Kidney (tissue), 14 donors: Measurements from ENCODE around the gene DNAI1. TPM values are rescaled to one million over a fixed set of nuclear protein-coding genes. Genes with fewer than 3 reads are reported as not detected.

ENCODE experiments used
- DNase-seq, 5 donors: peaks; one replicate each; pipeline ENCODE4 v3.0.0-alpha.2; 2013 to 2020
- FAIRE-seq: peaks from 2 replicates; lab custom pipeline; 2012; peaks lifted over from hg19 to GRCh38; lab: Jason Lieb, UNC
- H3K27ac ChIP-seq, 2 donors: one replicate each; pipeline ENCODE4 v1.7.0; 2013; ENCODE audit warnings: low read depth in 2 of 2, low read length in 2 of 2, inconsistent platforms in 1 of 2
- H3K27me3 ChIP-seq: one replicate; pipeline ENCODE4 v1.7.1; 2013; ENCODE audit warnings: low read length, inconsistent platforms; ENCODE audit not compliant: control insufficient read depth, insufficient read depth
- H3K36me3 ChIP-seq, 3 donors: one replicate each; pipeline versions ENCODE4 v1.7.0 to v1.7.1; 2013; ENCODE audit warnings: low read length in 3 of 3, control low read depth in 1 of 3, inconsistent platforms in 1 of 3; ENCODE audit not compliant: insufficient read depth in 3 of 3, control insufficient read depth in 2 of 3
- H3K4me1 ChIP-seq, 3 donors: one replicate each; pipeline versions ENCODE4 v1.7.0 to v1.7.1; 2013; ENCODE audit warnings: low read length in 3 of 3, inconsistent platforms in 1 of 3, low read depth in 1 of 3; ENCODE audit not compliant: control insufficient read depth in 2 of 3, insufficient read depth in 2 of 3
- H3K4me3 ChIP-seq, 3 donors: one replicate each; pipeline versions ENCODE4 v1.7.0 to v1.8.1; 2013; ENCODE audit warnings: low read length in 3 of 3, control low read depth in 1 of 3, inconsistent platforms in 1 of 3
- H3K9ac ChIP-seq, 3 donors: one replicate each; pipeline versions ENCODE4 v1.7.0 to v1.7.1; 2013; ENCODE audit warnings: low read length in 3 of 3, control low read depth in 1 of 3, inconsistent platforms in 1 of 3
- H3K9me3 ChIP-seq, 3 donors: one replicate each; pipeline versions ENCODE4 v1.7.0 to v1.7.1; 2013; ENCODE audit warnings: low read length in 3 of 3, control low read depth in 1 of 3, inconsistent platforms in 1 of 3; ENCODE audit not compliant: control insufficient read depth in 2 of 3, insufficient read depth in 1 of 3
- CTCF ChIP-seq: IDR thresholded peaks from 3 replicates; pipeline ENCODE4 v1.5.1; 2012; ENCODE audit warnings: mild to moderate bottlenecking, moderate library complexity, borderline replicate concordance; ENCODE audit not compliant: insufficient read depth; ENCODE audit errors: extremely low read depth
- intact Hi-C: fragments of 100-400 bp; cut with DNase I; formaldehyde crosslinking; loops from one replicate; pipeline ENCODE4 v1.11.1; 2022
- polyA plus RNA-seq: library from polyadenylated mRNA; stranded (reverse); fragments of 350-450 nt; fragmentation: Illumina TruSeq; extraction: RNeasy Lipid Tissue Mini Kit (QIAGEN cat#74804); gene quantifications from one replicate; pipeline ENCODE4 v1.2.3, GENCODE V29; 2014; ENCODE audit warnings: low read depth, low replicate concordance; ENCODE audit not compliant: insufficient read depth
- total RNA-seq: library from RNA; stranded (reverse); fragmentation: NEBNext Ultra II Directional; extraction: Animal tissue kit (Norgen Biotek cat#: 25700); gene quantifications from one replicate; pipeline ENCODE4 v1.2.1, GENCODE V29; 2021
- donor health status: control.
- donor health status: control.
- donor health status: control.
- donor health status: control.
- donor health status: control.
- donor health status: DM: yes; HTN: yes; CAD: no.
- donor health status: Normal renal cell carcinoma (clear cell type).

Gene DNAI1
- total and polyA plus RNA-seq, 2 donors from 2014 or later, result 2.4 to 3.0 TPM

GRCh38 chr9:34540827-34541226 lies 82.2 kb downstream of the DNAI1 start:
- no peak overlapping the region for H3K9ac ChIP-seq
- intact Hi-C loops, result no loop called here
- no peak overlapping the region for H3K4me3 ChIP-seq
- H3K27ac ChIP-seq, result no peak overlapping the region
- H3K9me3 ChIP-seq, result no peaks in the 10 kb centered on the region
- DNase-seq (no peak), FAIRE-seq (no peak)
- H3K27me3 ChIP-seq, result no peaks in the 10 kb centered on the region
- no peaks in the 10 kb centered on the region for H3K4me1 ChIP-seq
- TF ChIP-seq CTCF, result no peak
- no peaks in the 10 kb centered on the region for H3K36me3 ChIP-seq

- intact Hi-C loops, result no loop called here
- no peak for FAIRE-seq
- no peak for DNase-seq
Observed at GRCh38 chr9:34541540-34541939, 82.9 kb downstream of the DNAI1 start.

GRCh38 chr9:34544035-34544434 lies 85.4 kb downstream of the DNAI1 start:
- H3K4me3 ChIP-seq, result no peak overlapping the region
- H3K27me3 ChIP-seq, result no peaks in the 10 kb centered on the region
- H3K9me3 ChIP-seq, result no peaks in the 10 kb centered on the region
- intact Hi-C loops, result no loop called here
- no peak overlapping the region for H3K27ac ChIP-seq
- DNase-seq, result no peak
- no peaks in the 10 kb centered on the region for H3K36me3 ChIP-seq
- FAIRE-seq, result no peak
- TF ChIP-seq CTCF, result no peak
- H3K9ac ChIP-seq, result no peak overlapping the region
- no peaks in the 10 kb centered on the region for H3K4me1 ChIP-seq

More at GRCh38 chr9:34541540-34541939, 82.9 kb downstream of the DNAI1 start:
- Histone ChIP-seq H3K9me3 (no peaks in the 10 kb centered on the region), H3K4me3 (no peak overlapping the region), H3K4me1 (no peaks in the 10 kb centered on the region), H3K27ac (no peak overlapping the region), H3K9ac (no peak overlapping the region), H3K27me3 (no peaks in the 10 kb centered on the region), H3K36me3 (no peaks in the 10 kb centered on the region)
- no peak for TF ChIP-seq CTCF

- H3K4me3 ChIP-seq, result no peak overlapping the region
- no peak for DNase-seq
- no peaks in the 10 kb centered on the region for H3K9me3 ChIP-seq
- TF ChIP-seq CTCF, result no peak
- H3K27me3 ChIP-seq, result no peaks in the 10 kb centered on the region
- H3K4me1 ChIP-seq, result no peaks in the 10 kb centered on the region
- intact Hi-C loops, result loop anchor here (5.0 kb wide), 1 partner anchor 47 kb away; no protein-coding TSS in a partner anchor
- H3K36me3 ChIP-seq, result no peaks in the 10 kb centered on the region
- H3K9ac ChIP-seq, result no peak overlapping the region
- no peak for FAIRE-seq
- H3K27ac ChIP-seq, result no peak overlapping the region
Observed at GRCh38 chr9:34545497-34545896, 86.9 kb downstream of the DNAI1 start.
